Kidney (tissue), 14 donors: Measurements from ENCODE around the gene ITGB8. TPM values are rescaled to one million over a fixed set of nuclear protein-coding genes. Genes with fewer than 3 reads are reported as not detected.

ENCODE experiments used
- DNase-seq, 5 donors: peaks; one replicate each; pipeline ENCODE4 v3.0.0-alpha.2; 2013 to 2020
- FAIRE-seq: peaks from 2 replicates; lab custom pipeline; 2012; peaks lifted over from hg19 to GRCh38; lab: Jason Lieb, UNC
- H3K27ac ChIP-seq, 2 donors: one replicate each; pipeline ENCODE4 v1.7.0; 2013; ENCODE audit warnings: low read depth in 2 of 2, low read length in 2 of 2, inconsistent platforms in 1 of 2
- H3K27me3 ChIP-seq: one replicate; pipeline ENCODE4 v1.7.1; 2013; ENCODE audit warnings: low read length, inconsistent platforms; ENCODE audit not compliant: control insufficient read depth, insufficient read depth
- H3K36me3 ChIP-seq, 3 donors: one replicate each; pipeline versions ENCODE4 v1.7.0 to v1.7.1; 2013; ENCODE audit warnings: low read length in 3 of 3, control low read depth in 1 of 3, inconsistent platforms in 1 of 3; ENCODE audit not compliant: insufficient read depth in 3 of 3, control insufficient read depth in 2 of 3
- H3K4me1 ChIP-seq, 3 donors: one replicate each; pipeline versions ENCODE4 v1.7.0 to v1.7.1; 2013; ENCODE audit warnings: low read length in 3 of 3, inconsistent platforms in 1 of 3, low read depth in 1 of 3; ENCODE audit not compliant: control insufficient read depth in 2 of 3, insufficient read depth in 2 of 3
- H3K4me3 ChIP-seq, 3 donors: one replicate each; pipeline versions ENCODE4 v1.7.0 to v1.8.1; 2013; ENCODE audit warnings: low read length in 3 of 3, control low read depth in 1 of 3, inconsistent platforms in 1 of 3
- H3K9ac ChIP-seq, 3 donors: one replicate each; pipeline versions ENCODE4 v1.7.0 to v1.7.1; 2013; ENCODE audit warnings: low read length in 3 of 3, control low read depth in 1 of 3, inconsistent platforms in 1 of 3
- H3K9me3 ChIP-seq, 3 donors: one replicate each; pipeline versions ENCODE4 v1.7.0 to v1.7.1; 2013; ENCODE audit warnings: low read length in 3 of 3, control low read depth in 1 of 3, inconsistent platforms in 1 of 3; ENCODE audit not compliant: control insufficient read depth in 2 of 3, insufficient read depth in 1 of 3
- intact Hi-C: fragments of 100-400 bp; cut with DNase I; formaldehyde crosslinking; loops from one replicate; pipeline ENCODE4 v1.11.1; 2022
- polyA plus RNA-seq: library from polyadenylated mRNA; stranded (reverse); fragments of 350-450 nt; fragmentation: Illumina TruSeq; extraction: RNeasy Lipid Tissue Mini Kit (QIAGEN cat#74804); gene quantifications from one replicate; pipeline ENCODE4 v1.2.3, GENCODE V29; 2014; ENCODE audit warnings: low read depth, low replicate concordance; ENCODE audit not compliant: insufficient read depth
- total RNA-seq: library from RNA; stranded (reverse); fragmentation: NEBNext Ultra II Directional; extraction: Animal tissue kit (Norgen Biotek cat#: 25700); gene quantifications from one replicate; pipeline ENCODE4 v1.2.1, GENCODE V29; 2021
- TF ChIP-seq, protein P1 (sequence below): IDR thresholded peaks from 3 replicates; pipeline ENCODE4 v1.5.1; 2012; ENCODE audit warnings: mild to moderate bottlenecking, moderate library complexity, borderline replicate concordance; ENCODE audit not compliant: insufficient read depth; ENCODE audit errors: extremely low read depth
- donor health status: control.
- donor health status: control.
- donor health status: control.
- donor health status: control.
- donor health status: control.
- donor health status: DM: yes; HTN: yes; CAD: no.
- donor health status: Normal renal cell carcinoma (clear cell type).

Gene ITGB8
- total and polyA plus RNA-seq, 2 donors from 2014 or later: 10.3 to 213 TPM

DNA sequence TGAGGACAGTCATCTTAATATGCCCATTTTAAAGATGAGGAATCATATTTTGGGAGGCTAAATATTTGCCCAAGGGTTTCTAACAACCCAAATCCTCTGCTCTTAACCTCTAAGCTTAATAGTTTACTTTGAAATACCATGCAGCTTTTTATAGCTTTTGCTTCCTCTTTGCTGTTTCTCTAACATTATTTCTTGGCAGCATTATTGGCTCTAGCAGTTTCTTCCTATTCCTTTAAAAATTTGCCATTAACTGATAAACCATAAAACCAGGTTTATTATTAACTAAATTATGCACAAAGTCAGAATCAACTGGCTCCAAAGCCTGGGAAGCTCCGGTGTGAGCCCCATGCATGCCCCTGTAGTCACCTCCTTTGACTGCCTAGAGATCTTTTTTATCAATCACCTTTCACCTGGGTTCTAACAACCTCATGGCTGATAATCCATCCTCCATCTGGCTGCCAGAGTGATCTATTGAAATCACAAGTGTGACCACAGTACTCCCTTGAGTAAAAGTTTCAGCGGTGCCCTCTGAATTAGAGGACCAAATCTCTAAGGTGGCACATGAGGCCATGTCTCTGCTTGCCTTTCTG is 62.4 kb downstream of the ITGB8 start:
- H3K36me3 ChIP-seq: peaks cover 2 to 20% (median 11%) of the 10 kb centered on the region in 3 donors
- DNase-seq (peak in 2 of 5 donors; percentile 48 to 75), FAIRE-seq (peak; percentile 73)
- H3K27ac ChIP-seq: peak overlapping the region; percentile 18 to 19
- no peak overlapping the region for H3K4me3 ChIP-seq
- H3K4me1 ChIP-seq: peaks cover 0 to 6% (median 4%) of the 10 kb centered on the region in 3 donors
- intact Hi-C loops: no loop called here
- no peak overlapping the region for H3K9ac ChIP-seq
- no peaks in the 10 kb centered on the region for H3K9me3 ChIP-seq
- TF ChIP-seq, protein P1, sequence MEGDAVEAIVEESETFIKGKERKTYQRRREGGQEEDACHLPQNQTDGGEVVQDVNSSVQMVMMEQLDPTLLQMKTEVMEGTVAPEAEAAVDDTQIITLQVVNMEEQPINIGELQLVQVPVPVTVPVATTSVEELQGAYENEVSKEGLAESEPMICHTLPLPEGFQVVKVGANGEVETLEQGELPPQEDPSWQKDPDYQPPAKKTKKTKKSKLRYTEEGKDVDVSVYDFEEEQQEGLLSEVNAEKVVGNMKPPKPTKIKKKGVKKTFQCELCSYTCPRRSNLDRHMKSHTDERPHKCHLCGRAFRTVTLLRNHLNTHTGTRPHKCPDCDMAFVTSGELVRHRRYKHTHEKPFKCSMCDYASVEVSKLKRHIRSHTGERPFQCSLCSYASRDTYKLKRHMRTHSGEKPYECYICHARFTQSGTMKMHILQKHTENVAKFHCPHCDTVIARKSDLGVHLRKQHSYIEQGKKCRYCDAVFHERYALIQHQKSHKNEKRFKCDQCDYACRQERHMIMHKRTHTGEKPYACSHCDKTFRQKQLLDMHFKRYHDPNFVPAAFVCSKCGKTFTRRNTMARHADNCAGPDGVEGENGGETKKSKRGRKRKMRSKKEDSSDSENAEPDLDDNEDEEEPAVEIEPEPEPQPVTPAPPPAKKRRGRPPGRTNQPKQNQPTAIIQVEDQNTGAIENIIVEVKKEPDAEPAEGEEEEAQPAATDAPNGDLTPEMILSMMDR: no peak
- H3K27me3 ChIP-seq: no peaks in the 10 kb centered on the region

DNA sequence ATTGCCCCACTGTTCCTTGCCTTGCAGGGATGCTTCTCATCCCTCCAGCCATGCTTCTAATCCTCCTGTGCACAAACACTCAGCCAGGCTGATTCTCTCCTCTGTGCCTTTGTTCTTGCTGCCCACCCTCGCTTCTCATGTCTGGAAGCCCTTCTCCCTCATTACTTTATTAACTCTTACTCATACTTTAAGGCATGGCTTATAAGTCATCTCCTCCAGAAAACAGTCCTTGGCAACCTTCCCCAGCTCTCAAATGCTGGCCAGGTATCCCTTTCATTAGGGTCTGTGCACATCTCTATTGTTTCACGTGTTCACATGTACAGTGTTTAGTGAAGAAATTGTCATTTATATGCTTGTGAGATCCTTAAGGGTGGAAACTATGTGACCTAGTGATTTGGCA is 62.9 kb downstream of the ITGB8 start:
- TF ChIP-seq, protein P1: no peak

DNA sequence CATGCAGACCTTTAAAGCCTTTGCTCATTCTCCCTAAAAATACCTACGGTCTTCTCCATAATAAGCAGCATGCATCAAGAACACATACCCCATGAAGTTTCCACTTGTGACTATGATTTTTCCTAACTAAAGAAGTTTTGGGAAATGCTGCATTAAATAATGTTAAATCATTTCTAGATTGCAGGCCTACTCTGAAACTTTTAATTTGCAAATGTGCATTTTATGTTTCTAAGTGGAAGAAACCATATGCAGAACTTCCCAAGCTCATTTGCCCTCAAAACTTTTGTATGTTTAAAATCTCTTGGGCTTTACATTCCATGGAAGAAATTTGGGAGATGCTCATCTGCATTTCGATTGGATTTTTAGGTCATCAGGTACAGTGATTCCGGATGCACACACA is 63.6 kb downstream of the ITGB8 start:
- DNase-seq (no peak), FAIRE-seq (no peak)
- H3K4me1 ChIP-seq: peaks cover 0 to 6% (median 4%) of the 10 kb centered on the region in 3 donors
- H3K27me3 ChIP-seq: no peaks in the 10 kb centered on the region
- H3K4me3 ChIP-seq: no peak overlapping the region
- H3K9me3 ChIP-seq: no peaks in the 10 kb centered on the region
- no peak overlapping the region for H3K9ac ChIP-seq
- peaks cover 2 to 20% (median 11%) of the 10 kb centered on the region in 3 donors for H3K36me3 ChIP-seq
- no peak overlapping the region for H3K27ac ChIP-seq
- intact Hi-C loops: no loop called here
- TF ChIP-seq, protein P1: no peak

More for the DNA sequence above, 62.9 kb downstream of the ITGB8 start:
- DNase-seq (no peak), FAIRE-seq (no peak)
- intact Hi-C loops: no loop called here
- Histone ChIP-seq H3K4me3 (no peak overlapping the region), H3K4me1 (peaks cover 0 to 6% (median 4%) of the 10 kb centered on the region in 3 donors), H3K9ac (no peak overlapping the region), H3K9me3 (no peaks in the 10 kb centered on the region), H3K36me3 (peaks cover 2 to 20% (median 11%) of the 10 kb centered on the region in 3 donors), H3K27ac (peak overlapping the region in 1 of 2 donors; percentile 19), H3K27me3 (no peaks in the 10 kb centered on the region)
